ENCODE measurements around the gene ADGRL3. TPM values are rescaled to one million over a fixed set of nuclear protein-coding genes. Genes with fewer than 3 reads are reported as not detected.

ADGRL3 gene
- total and polyA plus RNA-seq, 9 donors: 0.88 to 9.5 (median 2.5) TPM

DNA sequence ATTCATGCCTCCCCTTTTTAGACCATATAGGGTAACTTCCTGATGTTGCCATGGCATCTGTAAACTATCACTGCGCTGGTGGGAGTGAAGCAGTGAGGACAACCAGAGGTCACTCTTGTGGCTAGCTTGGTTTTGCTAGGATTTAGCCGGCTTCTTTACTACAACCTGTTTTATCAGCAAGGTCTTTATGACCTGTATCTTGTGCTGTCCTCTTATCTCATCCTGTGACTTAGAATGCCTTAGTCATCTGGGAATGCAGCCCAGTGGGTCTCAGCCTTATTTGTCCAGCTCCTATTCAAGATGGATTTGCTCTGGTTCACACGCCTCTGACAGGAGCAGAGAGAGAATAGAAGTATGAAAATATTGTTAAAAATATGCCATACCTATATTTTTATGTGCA is 355.7 kb downstream of the ADGRL3 start:
- H3K27me3 ChIP-seq: no peaks in the 10 kb centered on the region
- no peak overlapping the region for H3K27ac ChIP-seq
- peaks cover 2% of the 10 kb centered on the region for H3K4me1 ChIP-seq (ENCODE audit: insufficient read depth)
- intact Hi-C loops (cut with DNase I): no loop called here
- no peaks in the 10 kb centered on the region for H3K9me3 ChIP-seq
- WGBS, 3 donors: 4 to 20% (median 9%) methylated on average over 3 of the region's 3 CpGs
- DNase-seq: no peak
- no peak for TF ChIP-seq POLR2A (IDR thresholded peaks at IDR 0.05)
- no peak for TF ChIP-seq EP300 (IDR thresholded peaks at IDR 0.05)
- TF ChIP-seq, protein P1, sequence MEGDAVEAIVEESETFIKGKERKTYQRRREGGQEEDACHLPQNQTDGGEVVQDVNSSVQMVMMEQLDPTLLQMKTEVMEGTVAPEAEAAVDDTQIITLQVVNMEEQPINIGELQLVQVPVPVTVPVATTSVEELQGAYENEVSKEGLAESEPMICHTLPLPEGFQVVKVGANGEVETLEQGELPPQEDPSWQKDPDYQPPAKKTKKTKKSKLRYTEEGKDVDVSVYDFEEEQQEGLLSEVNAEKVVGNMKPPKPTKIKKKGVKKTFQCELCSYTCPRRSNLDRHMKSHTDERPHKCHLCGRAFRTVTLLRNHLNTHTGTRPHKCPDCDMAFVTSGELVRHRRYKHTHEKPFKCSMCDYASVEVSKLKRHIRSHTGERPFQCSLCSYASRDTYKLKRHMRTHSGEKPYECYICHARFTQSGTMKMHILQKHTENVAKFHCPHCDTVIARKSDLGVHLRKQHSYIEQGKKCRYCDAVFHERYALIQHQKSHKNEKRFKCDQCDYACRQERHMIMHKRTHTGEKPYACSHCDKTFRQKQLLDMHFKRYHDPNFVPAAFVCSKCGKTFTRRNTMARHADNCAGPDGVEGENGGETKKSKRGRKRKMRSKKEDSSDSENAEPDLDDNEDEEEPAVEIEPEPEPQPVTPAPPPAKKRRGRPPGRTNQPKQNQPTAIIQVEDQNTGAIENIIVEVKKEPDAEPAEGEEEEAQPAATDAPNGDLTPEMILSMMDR (IDR thresholded peaks at IDR 0.05): no peak
- no peak overlapping the region for H3K4me3 ChIP-seq
- H3K36me3 ChIP-seq: no peaks in the 10 kb centered on the region

DNA sequence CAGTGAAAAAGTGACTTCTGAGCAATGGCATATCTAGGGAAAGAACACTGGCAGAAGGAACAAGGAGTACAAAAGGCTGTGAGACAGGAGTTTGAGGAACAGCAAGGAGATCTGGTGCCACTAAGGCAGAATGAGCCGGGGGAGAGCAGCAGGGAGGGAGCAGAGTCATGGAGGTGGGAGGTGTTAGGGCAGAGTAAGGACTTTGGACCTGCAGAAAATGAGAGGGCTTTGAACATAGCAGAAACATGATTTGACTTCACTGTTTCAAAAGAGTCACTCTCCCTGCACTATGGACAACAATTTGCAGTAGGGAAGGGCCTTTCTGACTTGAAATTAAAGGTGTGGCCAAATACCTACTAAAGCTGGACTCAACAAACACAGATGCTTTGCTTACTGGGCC is 356.2 kb downstream of the ADGRL3 start:
- Histone ChIP-seq H3K36me3 (no peaks in the 10 kb centered on the region), H3K27me3 (no peaks in the 10 kb centered on the region), H3K4me3 (no peak overlapping the region), H3K4me1 (ENCODE audit: insufficient read depth) (peaks cover 2% of the 10 kb centered on the region), H3K9me3 (no peaks in the 10 kb centered on the region), H3K27ac (no peak overlapping the region)
- TF ChIP-seq, protein P1 (IDR thresholded peaks at IDR 0.05): no peak
- TF ChIP-seq POLR2A (IDR thresholded peaks at IDR 0.05): no peak
- no peak for TF ChIP-seq EP300 (IDR thresholded peaks at IDR 0.05)
- intact Hi-C loops (cut with DNase I): no loop called here
- 21 to 43% (median 33%) methylated on average over 1 of the region's 1 CpG for WGBS, 3 donors
- no peak for DNase-seq

DNA sequence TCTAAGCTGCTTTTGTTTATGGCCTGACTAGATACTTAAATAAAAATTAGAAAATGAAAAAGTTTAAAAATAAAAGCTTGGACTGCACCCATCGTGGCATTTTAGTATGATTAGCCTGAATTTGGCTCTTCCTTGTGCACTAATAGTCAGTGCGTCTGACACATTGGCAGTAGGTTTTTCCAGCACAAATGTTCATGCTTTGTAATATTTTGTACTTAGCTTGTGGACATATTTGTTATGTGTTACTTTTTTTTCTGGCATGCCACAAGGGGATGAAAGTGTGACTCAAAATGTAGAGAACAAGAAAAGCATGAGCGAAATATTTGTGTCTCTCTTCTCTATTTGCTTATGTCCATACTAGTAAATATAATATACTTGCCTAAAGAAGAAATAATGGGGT is 359.3 kb downstream of the ADGRL3 start:
- TF ChIP-seq EP300 (IDR thresholded peaks at IDR 0.05) (no peak), POLR2A (IDR thresholded peaks at IDR 0.05) (no peak)
- TF ChIP-seq, protein P1 (IDR thresholded peaks at IDR 0.05): no peak
- intact Hi-C loops (cut with DNase I): no loop called here
- WGBS, 3 donors: 44 to 56% (median 55%) methylated on average over 3 of the region's 3 CpGs
- no peak for DNase-seq
- H3K36me3 ChIP-seq: no peaks in the 10 kb centered on the region
- no peak overlapping the region for H3K27ac ChIP-seq
- no peaks in the 10 kb centered on the region for H3K27me3 ChIP-seq
- no peak overlapping the region for H3K4me3 ChIP-seq
- peaks cover 2% of the 10 kb centered on the region for H3K4me1 ChIP-seq (ENCODE audit: insufficient read depth)
- no peaks in the 10 kb centered on the region for H3K9me3 ChIP-seq

DNA sequence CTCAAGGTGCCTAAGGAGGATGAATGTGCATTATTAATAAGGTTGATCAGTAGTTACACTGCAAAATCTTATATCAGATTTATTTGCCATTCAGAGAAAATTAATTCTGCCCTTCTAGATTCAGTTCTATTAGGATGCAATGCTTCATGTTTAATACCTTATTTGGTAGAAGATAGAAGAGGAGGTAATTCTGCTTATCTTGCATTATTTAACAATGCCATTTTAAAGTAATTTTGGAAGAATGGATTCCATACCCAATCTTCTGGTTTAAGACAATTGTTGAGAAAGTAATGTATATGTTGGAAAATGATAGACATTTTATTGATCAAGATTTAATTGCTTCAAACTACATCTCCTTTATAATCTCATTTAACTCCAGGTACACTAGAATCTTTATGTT is 360.9 kb downstream of the ADGRL3 start:
- TF ChIP-seq POLR2A (IDR thresholded peaks at IDR 0.05): no peak
- no peak for TF ChIP-seq EP300 (IDR thresholded peaks at IDR 0.05)
- TF ChIP-seq, protein P1 (IDR thresholded peaks at IDR 0.05): no peak
- no peaks in the 10 kb centered on the region for H3K27me3 ChIP-seq
- H3K9me3 ChIP-seq: no peaks in the 10 kb centered on the region
- DNase-seq: no peak
- no peaks in the 10 kb centered on the region for H3K36me3 ChIP-seq
- H3K27ac ChIP-seq: no peak overlapping the region
- H3K4me3 ChIP-seq: no peak overlapping the region
- peaks cover 2% of the 10 kb centered on the region for H3K4me1 ChIP-seq (ENCODE audit: insufficient read depth)
- intact Hi-C loops (cut with DNase I): no loop called here
